HG03025 (cell line): ENCODE measurements around the gene VRK3.
"Not testable (repeated sequence)": the region's sequence is repeated elsewhere in the genome, so short reads cannot be mapped to it uniquely, and the experiment has no call there.

Source experiments
- ATAC-seq: cut with Tn5 transposase; IDR thresholded peaks from one replicate; pipeline ENCODE4 v1.9.1; 2021; ENCODE audit warnings: mild to moderate bottlenecking, moderate library complexity; ENCODE audit not compliant: unreplicated experiment, low FRiP score

The VRK3 gene

GRCh38 chr19:49999371-50000010, 25.7 kb downstream of the VRK3 start:
- no peak for ATAC-seq

GRCh38 chr19:49997709-49998108, 27.5 kb downstream of the VRK3 start:
- ATAC-seq, result no peak

- no peak for ATAC-seq
These were observed 36.7 kb downstream of the VRK3 start for GRCh38 chr19:49988433-49988832.

DNA sequence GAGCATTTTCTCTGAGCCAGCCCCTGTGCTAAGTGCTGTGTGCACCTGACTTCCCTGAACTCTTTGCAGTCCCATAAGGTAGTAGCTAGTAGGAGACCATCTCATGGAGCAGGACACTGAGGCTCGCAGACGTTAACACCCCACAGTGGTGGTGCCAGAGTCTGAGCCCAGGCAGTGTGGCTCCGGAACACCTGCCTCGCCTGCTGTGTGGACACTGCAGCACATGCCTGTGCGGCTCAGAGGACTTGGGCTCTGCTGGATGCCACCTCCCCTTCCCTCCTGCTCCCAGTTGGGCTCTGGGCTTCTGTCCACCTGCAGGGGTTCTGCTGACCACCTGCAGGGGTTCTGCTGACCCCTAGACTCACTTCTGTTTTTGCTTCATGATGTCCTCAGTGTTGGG, 37.2 kb downstream of the VRK3 start:
- no peak for ATAC-seq

DNA sequence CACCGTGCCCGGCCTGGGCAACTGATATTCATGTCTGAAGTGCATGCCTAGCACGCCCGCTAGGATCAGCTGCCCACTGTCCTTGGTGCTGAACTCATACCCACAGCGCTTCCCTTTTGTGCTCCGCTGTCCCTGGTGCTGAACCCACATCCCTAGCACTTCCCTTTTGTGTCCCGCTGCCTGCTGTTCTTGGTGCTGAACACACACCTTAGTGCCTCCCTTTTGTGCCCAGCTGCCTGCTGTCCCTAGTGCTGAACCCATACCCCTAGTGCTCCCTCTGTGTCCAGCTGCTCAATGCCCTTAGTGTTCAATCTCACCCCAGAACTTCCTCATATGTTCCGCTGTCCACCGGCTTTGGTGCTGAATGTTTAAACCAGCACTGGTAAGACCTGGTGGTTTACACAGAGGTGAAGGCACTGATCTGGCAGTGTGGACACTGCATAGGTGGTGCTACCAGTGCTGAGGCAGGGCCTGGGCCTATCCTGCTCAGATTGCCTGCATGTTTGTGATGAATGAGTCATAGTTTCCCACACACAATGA, 37.9 kb downstream of the VRK3 start:
- no peak for ATAC-seq

DNA sequence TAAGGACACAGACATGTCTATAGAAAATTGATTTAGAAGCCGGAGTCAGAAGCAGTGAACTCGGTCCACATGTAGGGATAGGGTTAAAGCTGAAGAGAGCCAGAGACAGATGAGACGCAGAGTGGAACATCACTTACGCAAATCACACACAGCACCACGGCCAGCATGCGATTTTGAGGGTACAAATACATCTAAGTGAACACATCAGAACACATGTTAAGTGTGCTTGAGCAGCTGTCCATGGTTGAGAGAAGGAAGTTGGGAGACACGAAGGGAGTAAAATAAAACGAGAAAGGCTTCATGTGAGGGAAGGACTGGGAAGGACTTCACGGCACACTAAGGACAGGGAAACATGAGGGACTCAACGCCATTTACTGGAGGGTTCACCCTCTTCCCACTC, 38.8 kb downstream of the VRK3 start:
- ATAC-seq, result no peak

DNA sequence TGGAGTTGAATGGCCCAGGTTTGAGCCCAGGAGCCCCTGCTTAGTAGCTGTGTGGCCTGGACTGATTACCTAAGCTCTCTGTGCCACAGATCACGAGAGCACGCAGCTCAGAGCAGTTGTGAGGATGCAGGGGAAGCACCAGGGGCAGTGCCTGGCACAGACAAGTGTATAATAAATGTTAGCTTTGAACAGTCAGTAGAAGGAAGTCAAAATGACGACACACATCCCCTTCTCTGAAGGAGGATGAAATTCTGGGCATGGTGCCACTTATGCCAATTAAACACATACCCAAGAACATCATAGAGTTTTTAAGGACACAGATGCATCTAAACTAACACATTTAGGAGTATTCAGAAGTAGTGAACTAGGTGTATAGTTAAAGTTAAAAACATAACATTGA, 39.3 kb downstream of the VRK3 start:
- ATAC-seq, result no peak

DNA sequence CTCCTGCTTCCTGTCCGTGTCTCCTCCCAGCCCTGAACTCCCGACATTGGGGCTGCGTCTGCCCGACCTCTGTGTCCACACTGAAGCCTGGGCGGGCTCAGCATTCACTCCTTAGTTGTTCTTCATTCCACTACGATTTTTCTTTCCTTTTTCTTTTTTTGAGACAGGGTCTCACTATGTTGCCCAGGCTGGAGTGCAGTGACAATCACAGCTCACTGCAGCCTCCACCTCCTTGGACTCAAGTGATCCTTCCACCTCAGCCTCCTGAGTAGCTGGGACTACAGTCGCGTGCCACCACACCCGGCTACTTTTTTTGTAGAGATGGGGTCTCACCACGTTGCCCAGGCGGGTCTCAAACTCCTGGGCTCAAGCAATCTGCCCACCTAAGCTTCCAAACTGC, 40.7 kb downstream of the VRK3 start:
- ATAC-seq, result no peak

- no peak for ATAC-seq
These were observed 41.4 kb downstream of the VRK3 start for GRCh38 chr19:49983645-49984229.

GRCh38 chr19:49981603-49982593, 43.3 kb downstream of the VRK3 start:
- no peak for ATAC-seq

DNA sequence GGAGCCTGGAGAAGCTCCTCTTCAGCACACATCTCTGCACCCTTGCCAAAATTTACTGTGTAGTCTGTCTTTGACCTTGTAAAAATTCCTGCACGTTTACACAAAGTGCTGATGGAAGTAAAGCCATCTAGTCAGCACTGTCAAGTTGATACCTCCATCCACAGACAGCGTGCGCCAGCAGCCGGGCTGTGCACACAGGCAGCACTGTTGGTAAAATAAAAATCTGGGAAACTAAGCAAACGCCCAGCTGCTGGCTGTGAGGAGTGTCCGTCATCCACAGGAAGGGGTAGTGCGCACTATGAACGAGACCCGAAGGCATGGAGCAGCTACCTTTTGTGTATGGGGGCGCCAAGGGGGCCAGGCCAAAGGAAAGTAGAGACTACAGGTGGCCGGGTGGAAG, 46.8 kb downstream of the VRK3 start:
- no peak for ATAC-seq

DNA sequence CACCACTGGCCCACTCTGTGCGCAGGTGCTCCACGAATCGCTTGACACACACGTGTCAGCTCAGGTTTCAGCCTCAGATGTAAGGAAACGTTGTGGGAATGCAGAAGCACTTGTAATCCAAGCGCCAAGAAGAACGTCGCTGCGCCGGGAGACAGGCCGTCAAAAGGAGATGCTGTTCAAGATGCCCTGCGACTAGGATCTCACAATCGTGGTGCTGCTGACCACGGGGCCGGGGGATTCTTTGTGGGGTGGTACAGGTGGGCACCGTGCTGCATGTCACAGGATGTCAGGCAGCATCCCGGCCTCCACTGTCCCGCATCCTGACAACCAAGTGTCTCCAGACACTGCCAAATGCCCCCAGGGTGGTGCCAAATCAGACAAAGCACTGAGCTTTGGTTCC, 47.3 kb downstream of the VRK3 start:
- ATAC-seq, result no peak

- ATAC-seq, result no peak
These were observed 48.1 kb downstream of the VRK3 start for GRCh38 chr19:49977076-49977475.

GRCh38 chr19:49976496-49976895, 48.7 kb downstream of the VRK3 start:
- no peak for ATAC-seq

GRCh38 chr19:49975051-49975450, 50.1 kb downstream of the VRK3 start:
- no peak for ATAC-seq

- ATAC-seq, result no peak
These were observed 51.2 kb downstream of the VRK3 start for GRCh38 chr19:49973987-49974386.

DNA sequence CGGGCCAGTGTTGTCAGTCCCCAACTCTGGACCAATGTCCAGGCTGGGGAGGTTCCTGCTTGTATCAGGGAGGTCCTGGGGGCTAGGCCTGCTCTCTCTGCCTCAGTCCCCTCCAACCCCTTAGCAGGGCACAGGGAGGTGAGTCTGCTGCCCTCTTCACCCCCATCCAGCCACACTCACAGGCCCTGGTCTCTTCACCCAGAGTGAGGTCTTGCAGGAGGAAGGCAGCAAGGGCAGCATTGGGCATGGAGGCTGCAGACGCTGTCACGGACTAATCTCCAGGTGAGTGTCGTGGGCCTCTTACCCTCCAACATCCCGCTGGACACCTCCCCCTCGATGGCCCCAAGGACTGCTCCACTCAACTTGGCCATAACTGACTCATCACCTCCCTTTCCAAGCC, 52.3 kb downstream of the VRK3 start:
- ATAC-seq, result no peak

GRCh38 chr19:49971991-49972411, 53.2 kb downstream of the VRK3 start:
- no peak for ATAC-seq

GRCh38 chr19:49969355-49969754, 55.8 kb downstream of the VRK3 start:
- not testable (repeated sequence) for ATAC-seq

DNA sequence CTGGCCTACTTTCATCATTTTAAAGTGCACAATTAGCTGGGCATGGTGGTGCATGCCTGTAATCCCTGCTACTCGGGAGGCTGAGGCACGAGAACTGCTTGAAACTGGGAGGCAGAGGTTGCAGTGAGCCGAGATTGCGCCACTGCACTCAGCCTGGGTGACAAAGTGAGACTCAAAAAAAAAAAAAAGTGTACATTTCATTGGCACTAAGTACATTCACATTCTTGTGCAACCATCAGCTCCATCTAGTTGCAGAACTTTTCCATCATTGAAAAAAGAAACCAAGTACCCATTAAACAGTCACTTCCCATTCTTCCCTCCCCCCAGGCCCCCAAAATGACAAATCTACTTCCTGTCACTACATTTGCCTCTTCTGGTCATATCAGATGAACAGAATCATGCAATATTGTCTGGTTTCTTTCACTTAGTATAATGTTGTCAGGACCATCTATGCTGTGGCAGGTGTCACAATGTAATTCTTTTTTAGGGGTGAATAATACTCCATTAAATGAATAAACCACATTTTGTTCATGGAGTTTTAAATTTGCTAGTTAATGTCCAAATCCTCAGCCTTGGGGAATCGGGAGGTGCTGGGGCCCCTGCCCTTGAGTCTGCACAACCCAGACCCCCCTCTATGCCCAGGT, 56.8 kb downstream of the VRK3 start:
- ATAC-seq, result no peak

DNA sequence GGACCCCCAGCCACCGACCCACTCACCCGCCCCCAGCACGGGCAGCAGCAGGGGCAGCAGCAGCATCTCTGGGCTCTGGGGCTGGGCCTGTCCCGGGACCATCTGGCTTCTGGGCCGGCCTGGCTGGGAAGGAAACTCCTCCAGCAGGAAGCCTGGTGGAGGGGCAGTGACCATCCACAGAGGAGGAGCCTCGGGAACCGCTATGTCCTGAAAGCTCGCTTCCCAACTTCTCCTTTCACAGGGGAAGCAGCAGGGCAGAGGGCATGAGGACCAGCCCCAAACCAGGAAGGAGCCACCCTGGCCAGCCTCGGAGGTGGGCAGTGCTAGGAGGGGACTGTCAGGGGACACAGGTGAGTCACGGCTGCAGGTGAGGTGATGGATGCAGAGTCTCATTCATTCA, 64.2 kb downstream of the VRK3 start, which contains the start of gene SIGLEC11:
SIGLEC11 (minus strand) TSS at position 193 of the 400 bp plus-strand sequence; CDS start at position 102, 91 bp downstream.
- not testable (repeated sequence) for ATAC-seq
